ENCODE measurements around the gene PDE6H. TPM values are rescaled to one million over a fixed set of nuclear protein-coding genes. Genes with fewer than 3 reads are reported as not detected.

Gene PDE6H
- total RNA-seq, 1 experiment from 2014 or later: not detected

DNA sequence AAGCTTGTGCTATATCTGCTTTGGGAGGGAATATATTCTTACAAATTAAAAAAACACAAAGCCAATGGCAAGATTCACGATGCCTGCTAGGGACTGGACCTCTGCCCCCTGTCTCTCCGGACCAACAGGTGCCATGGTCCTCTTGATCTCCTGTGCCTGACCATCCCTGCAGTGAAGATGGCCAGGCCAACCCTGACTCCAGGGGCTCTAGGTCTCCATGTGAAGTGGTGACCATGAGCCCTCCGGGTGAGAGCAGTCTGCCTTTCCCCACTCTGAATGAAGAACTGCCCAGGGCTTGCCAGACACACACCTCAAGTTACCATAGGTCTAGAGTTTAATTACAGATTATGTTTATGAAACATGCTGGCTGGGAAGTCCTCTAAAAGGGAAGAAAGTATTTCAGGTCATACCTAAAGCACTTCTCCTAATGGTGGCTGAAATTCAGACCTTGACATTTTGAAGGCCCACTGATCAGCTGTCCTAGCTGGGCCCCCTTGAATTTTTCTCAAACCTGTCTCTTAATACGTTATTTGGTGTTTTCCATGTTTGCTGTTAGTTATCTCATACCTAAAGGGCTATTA lies 12.8 kb upstream of the PDE6H start:
- Histone ChIP-seq H3K27ac (peak overlapping the region; percentile 83), H3K27me3 (ENCODE audit: insufficient read depth, low read depth) (no peaks in the 10 kb centered on the region), H3K4me1 (replicated peaks; ENCODE audit: insufficient read depth) (peaks cover 55% of the 10 kb centered on the region), H3K4me3 (peak overlapping the region; percentile 54; the same call in 1 of the 2 replicates), H4K20me1 (ENCODE audit: insufficient read depth) (no peaks in the 10 kb centered on the region), H3F3A (ENCODE audit: insufficient read depth, low read depth) (peaks cover 29% of the 10 kb centered on the region), H3K9me2 (ENCODE audit: insufficient read depth) (no peaks in the 10 kb centered on the region), H3K4me2 (peak overlapping the region; percentile 81), H3K79me2 (ENCODE audit: low read depth) (peaks cover 47% of the 10 kb centered on the region), H2AFZ (no peak overlapping the region), H3K9me3 (ENCODE audit: insufficient read depth, low read depth) (no peaks in the 10 kb centered on the region), H3K36me3 (ENCODE audit: low read depth) (0 out of 2 replicates have a peak, but pooled peaks cover 5% of the 10 kb centered on the region)
- ChIA-PET CTCF (interaction anchor here (0.7 kb wide), 1 partner anchor 286 kb away, joined by 3 read pairs; no protein-coding TSS in a partner anchor), POLR2A (ENCODE audit: unreplicated experiment) (no interaction called here)
- intact Hi-C loops (cut with micrococcal nuclease; ENCODE audit: unreplicated experiment): loop anchor here (2.0 kb wide), 2 partner anchors 35 to 185 kb away; a partner anchor contains a TSS
- BruUV-seq (replicated peaks): no TSS peak
- no peak for DNase-seq
- TF ChIP-seq, protein P1, sequence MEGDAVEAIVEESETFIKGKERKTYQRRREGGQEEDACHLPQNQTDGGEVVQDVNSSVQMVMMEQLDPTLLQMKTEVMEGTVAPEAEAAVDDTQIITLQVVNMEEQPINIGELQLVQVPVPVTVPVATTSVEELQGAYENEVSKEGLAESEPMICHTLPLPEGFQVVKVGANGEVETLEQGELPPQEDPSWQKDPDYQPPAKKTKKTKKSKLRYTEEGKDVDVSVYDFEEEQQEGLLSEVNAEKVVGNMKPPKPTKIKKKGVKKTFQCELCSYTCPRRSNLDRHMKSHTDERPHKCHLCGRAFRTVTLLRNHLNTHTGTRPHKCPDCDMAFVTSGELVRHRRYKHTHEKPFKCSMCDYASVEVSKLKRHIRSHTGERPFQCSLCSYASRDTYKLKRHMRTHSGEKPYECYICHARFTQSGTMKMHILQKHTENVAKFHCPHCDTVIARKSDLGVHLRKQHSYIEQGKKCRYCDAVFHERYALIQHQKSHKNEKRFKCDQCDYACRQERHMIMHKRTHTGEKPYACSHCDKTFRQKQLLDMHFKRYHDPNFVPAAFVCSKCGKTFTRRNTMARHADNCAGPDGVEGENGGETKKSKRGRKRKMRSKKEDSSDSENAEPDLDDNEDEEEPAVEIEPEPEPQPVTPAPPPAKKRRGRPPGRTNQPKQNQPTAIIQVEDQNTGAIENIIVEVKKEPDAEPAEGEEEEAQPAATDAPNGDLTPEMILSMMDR (conservative IDR thresholded peaks at IDR 0.05): no peak
- TF ChIP-seq EZH2 (IDR thresholded peaks at IDR 0.05; ENCODE audit: low read depth): no peak

DNA sequence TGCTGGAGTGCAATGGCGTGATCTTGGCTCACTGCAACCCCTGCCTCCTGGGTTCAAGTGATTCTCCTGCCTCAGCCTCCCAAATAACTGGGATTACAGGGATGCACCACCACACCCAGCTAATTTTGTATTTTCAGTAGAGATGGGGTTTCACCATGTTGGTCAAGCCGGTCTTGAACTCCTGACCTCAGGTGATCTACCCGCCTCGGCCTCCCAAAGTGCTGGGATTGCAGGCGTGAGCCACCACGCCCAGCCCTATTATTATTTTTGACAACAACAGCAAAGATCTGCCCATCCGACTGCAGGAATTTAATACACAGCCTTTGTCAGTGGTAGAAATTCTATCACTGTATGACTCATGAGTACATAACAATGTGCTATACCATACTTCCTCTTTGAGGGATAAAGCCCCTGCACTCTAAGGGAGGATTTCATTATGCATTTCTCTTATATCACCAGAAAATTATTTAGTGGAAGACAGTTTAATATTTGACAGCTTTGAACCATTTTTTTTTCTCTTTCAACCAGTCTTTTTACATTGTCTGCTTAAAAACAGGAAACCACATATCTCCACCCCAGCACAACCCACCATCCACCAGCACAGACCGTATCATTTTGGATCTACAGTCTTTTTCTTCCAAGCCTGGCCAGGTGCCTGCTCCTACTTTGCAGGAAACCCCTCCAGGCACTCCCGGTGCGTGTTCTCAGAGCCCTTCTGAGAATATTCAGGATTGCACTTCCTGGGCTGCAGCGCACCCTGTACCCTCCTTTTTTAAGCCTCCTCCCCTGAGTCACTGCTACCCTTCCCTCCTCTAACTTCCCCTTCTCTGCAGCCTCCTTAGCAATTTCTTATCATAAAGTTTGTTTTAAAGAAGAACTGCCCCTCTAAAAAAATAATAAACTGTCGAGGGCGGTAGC lies 12.0 kb upstream of the PDE6H start:
- peak overlapping the region; percentile 81 for H3K4me2 ChIP-seq
- TF ChIP-seq, protein P1 (conservative IDR thresholded peaks at IDR 0.05): no peak
- TF ChIP-seq EZH2 (IDR thresholded peaks at IDR 0.05; ENCODE audit: low read depth): no peak
- no peaks in the 10 kb centered on the region for H3K9me2 ChIP-seq (ENCODE audit: insufficient read depth)
- BruUV-seq (replicated peaks): TSS peak; percentile 40
- CTCF ChIA-PET: no interaction called here
- no peaks in the 10 kb centered on the region for H4K20me1 ChIP-seq (ENCODE audit: insufficient read depth)
- peaks cover 53% of the 10 kb centered on the region for H3K4me1 ChIP-seq (replicated peaks; ENCODE audit: insufficient read depth)
- H3F3A ChIP-seq (ENCODE audit: insufficient read depth, low read depth): peaks cover 29% of the 10 kb centered on the region
- H3K27ac ChIP-seq: peak overlapping the region; percentile 83
- H2AFZ ChIP-seq: peak overlapping the region; percentile 71
- H3K4me3 ChIP-seq: peak overlapping the region; percentile 54
- H3K9me3 ChIP-seq (ENCODE audit: insufficient read depth, low read depth): no peaks in the 10 kb centered on the region
- POLR2A ChIA-PET (ENCODE audit: unreplicated experiment): interaction anchor here (0.6 kb wide), 1 partner anchor 29 kb away, joined by 3 read pairs; no protein-coding TSS in a partner anchor
- 0 out of 2 replicates have a peak, but pooled peaks cover 5% of the 10 kb centered on the region for H3K36me3 ChIP-seq (ENCODE audit: low read depth)
- intact Hi-C loops (cut with micrococcal nuclease; ENCODE audit: unreplicated experiment): loop anchor here (1.0 to 2.0 kb wide), 4 partner anchors 9 to 186 kb away; a partner anchor contains a TSS
- peaks cover 47% of the 10 kb centered on the region for H3K79me2 ChIP-seq (ENCODE audit: low read depth)
- peak; percentile 84 to 85 for DNase-seq
- no peaks in the 10 kb centered on the region for H3K27me3 ChIP-seq (ENCODE audit: insufficient read depth, low read depth)

DNA sequence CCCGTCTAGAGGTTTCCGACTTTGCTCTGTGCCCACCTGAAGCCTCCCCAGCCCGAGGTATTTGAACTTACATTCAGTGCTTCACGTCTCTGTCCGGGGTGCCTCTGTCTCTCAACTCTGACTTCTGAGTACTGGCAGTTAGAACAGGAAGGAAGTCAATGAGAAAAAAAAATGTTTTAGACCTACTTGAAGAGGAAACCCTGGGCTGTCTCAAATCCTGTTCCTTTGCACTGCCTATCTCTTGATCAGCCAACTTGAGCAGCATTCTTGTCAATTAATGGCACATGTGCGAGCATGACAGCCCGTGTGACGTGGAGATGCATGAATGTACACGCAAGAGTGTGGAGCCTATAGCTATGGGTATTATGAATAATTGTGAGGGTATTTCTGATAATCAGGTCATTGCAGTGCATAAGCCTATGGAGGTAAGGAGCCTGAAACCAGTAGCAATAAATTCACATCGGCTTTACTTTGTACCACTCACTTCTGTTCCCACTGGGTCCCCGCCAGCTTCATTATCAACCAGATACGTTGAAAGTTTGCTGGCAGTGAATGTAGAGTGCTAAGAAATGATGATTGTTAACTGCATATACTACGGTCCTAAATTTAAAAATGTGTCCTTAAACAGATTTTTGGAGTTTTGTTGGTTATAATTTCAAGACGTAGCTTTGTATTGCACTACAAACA lies 11.2 kb upstream of the PDE6H start, which contains the start of gene ARHGDIB:
ARHGDIB (minus strand) TSS at position 136 of the 687 bp plus-strand sequence. CDS start 10,889 bp downstream, outside the sequence.
- Histone ChIP-seq H3K27me3 (ENCODE audit: insufficient read depth, low read depth) (no peaks in the 10 kb centered on the region), H3K9me3 (ENCODE audit: insufficient read depth, low read depth) (no peaks in the 10 kb centered on the region), H3K4me3 (peak within 1 kb of the TSS; percentile 54), H4K20me1 (ENCODE audit: insufficient read depth) (no peaks in the 10 kb centered on the region), H3F3A (ENCODE audit: insufficient read depth, low read depth) (peaks cover 29% of the 10 kb centered on the region), H3K9me2 (ENCODE audit: insufficient read depth) (no peaks in the 10 kb centered on the region), H3K79me2 (ENCODE audit: low read depth) (peaks cover 40% of the 10 kb centered on the region), H3K4me1 (replicated peaks; ENCODE audit: insufficient read depth) (peaks cover 53% of the 10 kb centered on the region), H3K4me2 (peak within 1 kb of the TSS; percentile 81), H3K36me3 (ENCODE audit: low read depth) (0 out of 2 replicates have a peak, but pooled peaks cover 5% of the 10 kb centered on the region), H3K27ac (peak within 1 kb of the TSS; percentile 83), H2AFZ (peak within 1 kb of the TSS; percentile 71)
- TF ChIP-seq EZH2 (IDR thresholded peaks at IDR 0.05; ENCODE audit: low read depth): no peak
- TF ChIP-seq, protein P1 (conservative IDR thresholded peaks at IDR 0.05): no peak
- ChIA-PET POLR2A (ENCODE audit: unreplicated experiment) (interaction anchor here (0.6 kb wide), 3 partner anchors 14 to 33 kb away, joined by 3 to 6 read pairs (median 4); no protein-coding TSS in a partner anchor), CTCF (interaction anchor here (0.6 kb wide), 1 partner anchor 736 kb away, joined by 3 read pairs; no protein-coding TSS in a partner anchor)
- TSS peak; percentile 81 for BruUV-seq (replicated peaks)
- peak; percentile 53 to 83 for DNase-seq
- intact Hi-C loops (cut with micrococcal nuclease; ENCODE audit: unreplicated experiment): loop anchor here (1.0 to 2.0 kb wide), 4 partner anchors 9 to 187 kb away; a partner anchor contains a TSS
